Measurements from ENCODE around the gene NCR2.

NCR2 gene

DNA sequence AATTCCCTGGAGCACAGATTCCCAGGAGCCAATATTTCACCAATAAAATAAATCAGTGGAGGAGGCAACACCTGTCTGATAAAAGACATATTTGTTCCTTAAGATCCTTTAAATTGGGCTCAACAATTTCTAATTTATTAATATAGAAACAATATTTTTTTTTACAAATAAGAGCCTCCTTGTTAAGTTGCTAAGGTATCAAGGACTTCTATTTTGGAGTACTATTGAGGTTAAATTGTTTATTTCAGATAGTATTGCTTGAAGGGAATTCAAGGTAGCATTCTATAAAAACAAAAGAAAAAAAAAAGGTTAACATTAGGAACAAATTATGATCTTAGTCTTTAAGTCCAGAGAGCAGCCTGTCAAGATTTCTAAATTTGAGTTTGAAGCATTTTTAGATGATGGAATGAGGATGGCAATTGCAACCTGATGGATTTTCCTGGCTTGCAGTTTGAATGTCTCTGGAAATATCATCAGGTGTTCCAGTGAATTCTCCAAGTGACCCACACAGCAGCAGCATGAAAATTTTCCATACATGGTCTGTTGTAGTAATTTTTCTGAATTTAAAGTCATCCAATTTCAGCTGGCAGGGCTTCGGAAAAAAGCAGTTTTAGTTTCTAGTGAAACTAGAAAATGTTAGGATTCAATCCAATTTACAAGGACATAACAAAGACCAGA, 19.3 kb upstream of the NCR2 start:
- Histone ChIP-seq H2AFZ (ENCODE audit: low read depth, low read length) (no peak overlapping the region), H3K4me1 (ENCODE audit: insufficient read depth, low read length) (no peaks in the 10 kb centered on the region), H3K27me3 (ENCODE audit: insufficient read depth, low read length) (peaks cover 3% of the 10 kb centered on the region), H3K36me3 (ENCODE audit: insufficient read depth, low read length) (no peaks in the 10 kb centered on the region), H3K4me3 (ENCODE audit: low read length) (no peak overlapping the region), H3K9me3 (ENCODE audit: low read length) (no peaks in the 10 kb centered on the region)

DNA sequence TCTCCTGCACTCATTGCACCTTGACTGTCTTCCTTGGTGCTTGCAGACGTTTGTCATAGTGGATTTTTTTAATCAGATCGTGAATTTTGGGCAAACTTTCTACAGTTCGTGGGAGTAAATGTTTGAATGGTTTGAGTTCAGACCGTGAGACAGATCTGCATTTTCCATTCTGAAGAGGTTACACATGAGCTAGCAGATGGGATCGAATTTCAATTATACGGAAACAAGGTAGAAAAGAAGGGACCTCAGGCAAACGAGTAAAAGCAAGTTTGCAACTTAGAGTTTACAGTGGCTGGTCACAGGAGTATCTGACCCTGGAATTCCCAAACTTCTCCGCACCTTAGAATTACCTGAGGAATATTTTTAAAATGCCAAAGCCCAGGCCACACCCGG, 17.2 kb upstream of the NCR2 start:
- H3K4me3 ChIP-seq (ENCODE audit: low read length): no peak overlapping the region

DNA sequence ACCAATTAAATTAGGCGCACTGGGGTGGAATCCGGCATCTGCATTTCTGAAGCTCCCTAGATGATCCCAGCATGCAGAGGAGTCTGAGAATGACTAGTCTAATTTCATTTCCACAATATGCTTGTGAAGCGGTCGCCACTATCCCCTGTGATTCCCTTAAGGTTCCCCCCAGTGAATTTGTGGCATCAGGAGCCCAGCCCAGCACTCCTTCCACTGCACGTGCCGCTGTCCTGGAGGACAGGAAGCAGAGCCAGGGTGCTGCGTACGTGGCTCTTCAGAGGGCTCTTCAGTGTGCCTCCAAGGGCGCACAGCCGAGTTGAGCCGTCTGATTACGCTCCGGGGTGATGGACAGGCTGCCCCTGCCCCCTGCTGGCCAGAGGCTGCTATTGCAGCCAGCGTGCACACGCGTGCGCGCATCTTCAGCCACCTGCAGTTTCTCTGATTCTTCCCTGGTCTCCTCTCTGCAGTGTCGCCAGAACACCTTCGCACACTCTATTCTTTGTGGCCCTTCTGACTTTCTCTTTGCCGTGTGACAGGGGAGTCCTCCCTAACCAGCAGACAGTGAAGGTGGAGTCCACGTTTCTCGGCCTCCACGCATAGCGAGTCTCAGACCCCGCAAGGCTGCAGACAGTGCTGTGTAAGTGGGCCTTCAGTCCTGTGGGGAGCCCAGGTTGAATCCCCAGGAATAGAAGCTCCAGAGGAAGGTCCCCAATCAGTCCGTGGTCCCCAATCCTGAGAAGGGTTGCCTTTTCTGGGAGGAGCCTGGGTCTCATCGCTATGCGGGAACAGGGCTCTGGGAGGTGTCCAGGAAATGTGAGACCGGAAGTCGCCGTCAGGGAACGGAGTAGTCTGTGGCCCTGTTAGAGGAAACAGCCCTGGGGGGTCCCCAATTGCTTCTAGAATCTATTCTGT, 16.5 kb upstream of the NCR2 start:
- H3K4me1 ChIP-seq (ENCODE audit: insufficient read depth, low read length): no peaks in the 10 kb centered on the region
- H3K27me3 ChIP-seq (ENCODE audit: insufficient read depth, low read length): peaks cover 3% of the 10 kb centered on the region
- H3K36me3 ChIP-seq (ENCODE audit: insufficient read depth, low read length): no peaks in the 10 kb centered on the region
- H3K9me3 ChIP-seq (ENCODE audit: low read length): no peaks in the 10 kb centered on the region
- H3K4me3 ChIP-seq (ENCODE audit: low read length): no peak overlapping the region
- H2AFZ ChIP-seq (ENCODE audit: low read depth, low read length): no peak overlapping the region

More for the DNA sequence above, 17.2 kb upstream of the NCR2 start:
- no peaks in the 10 kb centered on the region for H3K9me3 ChIP-seq (ENCODE audit: low read length)
- H3K36me3 ChIP-seq (ENCODE audit: insufficient read depth, low read length): no peaks in the 10 kb centered on the region
- H2AFZ ChIP-seq (ENCODE audit: low read depth, low read length): no peak overlapping the region
- peaks cover 3% of the 10 kb centered on the region for H3K27me3 ChIP-seq (ENCODE audit: insufficient read depth, low read length)
- no peaks in the 10 kb centered on the region for H3K4me1 ChIP-seq (ENCODE audit: insufficient read depth, low read length)

DNA sequence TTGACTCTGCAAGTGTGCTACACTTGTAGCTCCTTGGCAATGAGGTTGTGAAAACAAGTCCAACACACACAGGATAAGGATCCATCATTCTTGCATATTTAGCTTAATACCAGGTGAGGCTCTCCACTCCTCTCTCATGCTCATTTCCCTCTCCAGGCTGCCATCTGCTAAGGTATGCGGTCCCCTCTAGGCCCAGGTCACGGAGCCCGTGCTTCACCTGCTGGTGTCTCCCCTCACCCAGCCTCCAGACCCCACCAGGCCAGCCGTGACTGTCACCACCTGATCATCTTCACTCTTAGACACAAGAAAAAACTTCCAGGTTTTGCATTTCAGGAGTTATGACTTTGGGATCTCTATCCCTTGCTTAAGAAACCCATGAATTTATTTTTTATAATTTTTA, 14.2 kb upstream of the NCR2 start:
- Histone ChIP-seq H3K4me3 (ENCODE audit: low read length) (no peak overlapping the region), H2AFZ (ENCODE audit: low read depth, low read length) (no peak overlapping the region), H3K27me3 (ENCODE audit: insufficient read depth, low read length) (peaks cover 6% of the 10 kb centered on the region), H3K4me1 (ENCODE audit: insufficient read depth, low read length) (no peaks in the 10 kb centered on the region), H3K36me3 (ENCODE audit: insufficient read depth, low read length) (no peaks in the 10 kb centered on the region), H3K9me3 (ENCODE audit: low read length) (no peaks in the 10 kb centered on the region)

DNA sequence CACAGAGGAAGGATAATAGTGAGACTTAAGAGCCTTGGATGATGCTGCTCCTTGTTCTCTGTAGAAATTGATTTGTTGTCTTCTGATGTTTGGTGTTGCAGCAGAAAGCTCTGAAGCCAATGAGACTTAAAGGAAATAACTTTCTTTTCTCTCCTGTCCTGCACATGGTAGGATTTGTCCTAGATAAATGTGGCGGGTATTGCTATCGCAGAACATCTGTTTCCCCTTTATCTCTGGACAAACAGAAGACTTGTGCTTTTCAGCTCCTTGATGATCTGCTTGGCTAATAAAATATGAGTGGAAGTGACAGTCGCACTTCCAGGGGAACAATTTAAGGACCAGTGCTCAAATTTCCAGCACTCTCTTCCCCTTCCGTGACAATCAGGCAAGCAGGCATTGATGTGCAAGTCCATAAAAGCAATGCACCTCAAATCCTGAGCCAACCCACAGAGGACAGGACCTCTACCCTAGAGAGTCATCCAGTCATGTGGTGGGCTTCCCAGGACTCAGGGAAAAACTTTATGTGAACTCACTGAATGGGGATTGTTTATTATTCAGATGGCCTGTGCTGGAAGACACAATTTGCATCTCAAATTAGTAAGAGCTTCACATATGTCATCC, 9.9 kb upstream of the NCR2 start:
- Histone ChIP-seq H3K4me3 (ENCODE audit: low read length) (no peak overlapping the region), H3K4me1 (ENCODE audit: insufficient read depth, low read length) (no peaks in the 10 kb centered on the region), H2AFZ (ENCODE audit: low read depth, low read length) (no peak overlapping the region), H3K9me3 (ENCODE audit: low read length) (no peaks in the 10 kb centered on the region), H3K36me3 (ENCODE audit: insufficient read depth, low read length) (no peaks in the 10 kb centered on the region), H3K27me3 (ENCODE audit: insufficient read depth, low read length) (peaks cover 11% of the 10 kb centered on the region)

DNA sequence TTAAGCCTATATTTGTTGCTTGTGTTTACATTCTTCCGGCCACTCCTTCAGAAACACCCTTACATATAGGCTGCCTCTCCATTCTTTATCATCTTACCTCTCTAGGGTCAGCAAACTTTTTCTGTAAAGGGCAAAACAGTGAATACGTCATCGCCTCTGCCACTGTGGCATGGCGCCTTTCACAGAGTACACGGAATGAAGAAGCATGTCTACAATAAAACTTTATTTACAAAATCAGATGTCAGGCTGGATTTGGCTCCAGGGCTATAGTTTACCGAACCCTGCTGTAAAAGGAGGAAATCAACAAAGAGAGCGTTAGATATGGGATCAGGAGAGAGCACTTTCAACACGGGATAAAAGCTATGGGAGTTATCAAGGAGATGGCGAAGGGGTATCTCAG, 9.3 kb upstream of the NCR2 start:
- H3K4me3 ChIP-seq (ENCODE audit: low read length): no peak overlapping the region
- H3K36me3 ChIP-seq (ENCODE audit: insufficient read depth, low read length): no peaks in the 10 kb centered on the region
- H3K4me1 ChIP-seq (ENCODE audit: insufficient read depth, low read length): no peaks in the 10 kb centered on the region
- H2AFZ ChIP-seq (ENCODE audit: low read depth, low read length): no peak overlapping the region
- H3K9me3 ChIP-seq (ENCODE audit: low read length): no peaks in the 10 kb centered on the region
- peaks cover 11% of the 10 kb centered on the region for H3K27me3 ChIP-seq (ENCODE audit: insufficient read depth, low read length)

DNA sequence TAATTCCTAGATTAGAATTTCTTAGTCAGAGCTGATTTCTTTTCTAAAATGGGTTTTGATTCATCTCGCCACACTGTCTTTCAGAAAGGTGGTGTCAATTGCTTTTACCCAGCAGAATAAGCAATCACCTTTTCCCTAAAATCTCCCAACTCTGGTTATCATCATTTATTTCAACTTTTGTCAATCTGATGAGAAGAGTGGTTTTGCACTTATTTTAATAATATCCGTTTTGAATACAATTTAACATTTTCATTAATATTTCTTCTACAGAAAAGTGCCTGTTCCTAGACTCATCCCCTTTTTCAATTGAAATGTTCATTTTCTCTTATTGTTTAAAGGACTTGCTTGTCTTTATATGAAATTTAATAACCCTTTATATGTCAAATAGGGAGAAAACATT, 8.2 kb upstream of the NCR2 start:
- H2AFZ ChIP-seq (ENCODE audit: low read depth, low read length): no peak overlapping the region
- H3K27me3 ChIP-seq (ENCODE audit: insufficient read depth, low read length): peaks cover 13% of the 10 kb centered on the region

DNA sequence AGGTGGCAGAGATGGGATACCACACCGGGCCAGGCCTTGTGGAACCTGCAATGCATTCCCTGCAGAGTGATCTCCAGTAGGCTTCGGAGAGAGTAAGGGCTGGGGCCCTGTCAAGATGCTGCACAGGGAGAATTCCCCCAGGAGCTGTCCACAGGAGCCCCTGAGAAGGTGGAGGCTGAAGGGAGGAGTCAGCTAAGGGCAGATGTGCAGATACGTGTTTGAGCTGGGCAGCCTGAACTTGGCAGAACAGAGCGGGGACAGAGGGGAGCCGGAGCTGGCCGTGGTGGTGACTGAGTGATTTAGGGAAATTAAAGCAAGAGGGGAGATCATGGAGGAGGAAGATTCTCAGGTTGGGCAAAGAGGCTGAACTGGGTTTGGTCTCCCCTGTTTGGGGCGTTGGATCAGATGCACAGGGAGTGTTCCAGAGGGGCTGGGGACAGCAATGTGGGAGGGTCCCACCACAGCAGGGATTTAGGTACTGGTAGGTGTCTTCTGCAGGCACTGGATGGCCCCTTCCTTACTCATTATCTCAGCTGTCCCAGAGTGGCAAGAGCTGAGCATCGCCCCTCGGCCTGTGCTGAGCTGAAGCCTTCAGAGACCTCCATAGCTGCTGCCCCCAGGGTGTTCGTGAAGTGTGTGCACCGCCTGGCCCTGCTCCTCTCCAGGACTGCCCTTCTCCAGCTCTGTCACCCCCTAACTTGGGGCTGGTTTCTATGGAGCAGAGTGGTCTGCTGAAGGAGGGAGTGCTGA, 3.8 kb upstream of the NCR2 start:
- no peaks in the 10 kb centered on the region for H3K4me1 ChIP-seq (ENCODE audit: insufficient read depth, low read length)
- no peaks in the 10 kb centered on the region for H3K9me3 ChIP-seq (ENCODE audit: low read length)
- H3K27me3 ChIP-seq (ENCODE audit: insufficient read depth, low read length): peaks cover 18% of the 10 kb centered on the region
- no peak overlapping the region for H2AFZ ChIP-seq (ENCODE audit: low read depth, low read length)
- no peak overlapping the region for H3K4me3 ChIP-seq (ENCODE audit: low read length)
- H3K36me3 ChIP-seq (ENCODE audit: insufficient read depth, low read length): no peaks in the 10 kb centered on the region

More for the DNA sequence above, 8.2 kb upstream of the NCR2 start:
- H3K4me3 ChIP-seq (ENCODE audit: low read length): no peak overlapping the region
- no peaks in the 10 kb centered on the region for H3K4me1 ChIP-seq (ENCODE audit: insufficient read depth, low read length)
- no peaks in the 10 kb centered on the region for H3K9me3 ChIP-seq (ENCODE audit: low read length)
- no peaks in the 10 kb centered on the region for H3K36me3 ChIP-seq (ENCODE audit: insufficient read depth, low read length)

DNA sequence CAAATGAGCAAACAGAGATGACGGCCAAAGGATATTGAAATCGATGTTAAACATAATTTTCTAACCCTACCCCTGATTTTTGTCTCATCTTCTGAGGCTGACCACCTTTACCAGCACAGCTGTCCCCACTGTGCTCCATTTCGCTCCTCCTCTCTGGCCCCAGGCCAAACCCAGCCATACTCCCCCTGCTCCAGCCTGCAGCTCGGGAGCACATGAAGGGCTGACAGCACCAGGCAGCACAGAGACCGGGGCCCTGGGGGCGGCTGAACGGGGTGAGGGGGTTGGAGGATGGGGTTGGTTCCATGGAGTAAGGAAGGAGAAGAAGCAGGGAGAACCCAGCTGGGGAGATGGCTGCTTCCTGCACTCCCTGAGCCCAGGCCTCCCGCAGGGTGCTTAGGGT, 3.2 kb upstream of the NCR2 start:
- H3K27me3 ChIP-seq (ENCODE audit: insufficient read depth, low read length): peaks cover 15% of the 10 kb centered on the region
- no peak overlapping the region for H2AFZ ChIP-seq (ENCODE audit: low read depth, low read length)
- no peaks in the 10 kb centered on the region for H3K36me3 ChIP-seq (ENCODE audit: insufficient read depth, low read length)
- no peak overlapping the region for H3K4me3 ChIP-seq (ENCODE audit: low read length)
- H3K4me1 ChIP-seq (ENCODE audit: insufficient read depth, low read length): no peaks in the 10 kb centered on the region
- H3K9me3 ChIP-seq (ENCODE audit: low read length): no peaks in the 10 kb centered on the region

DNA sequence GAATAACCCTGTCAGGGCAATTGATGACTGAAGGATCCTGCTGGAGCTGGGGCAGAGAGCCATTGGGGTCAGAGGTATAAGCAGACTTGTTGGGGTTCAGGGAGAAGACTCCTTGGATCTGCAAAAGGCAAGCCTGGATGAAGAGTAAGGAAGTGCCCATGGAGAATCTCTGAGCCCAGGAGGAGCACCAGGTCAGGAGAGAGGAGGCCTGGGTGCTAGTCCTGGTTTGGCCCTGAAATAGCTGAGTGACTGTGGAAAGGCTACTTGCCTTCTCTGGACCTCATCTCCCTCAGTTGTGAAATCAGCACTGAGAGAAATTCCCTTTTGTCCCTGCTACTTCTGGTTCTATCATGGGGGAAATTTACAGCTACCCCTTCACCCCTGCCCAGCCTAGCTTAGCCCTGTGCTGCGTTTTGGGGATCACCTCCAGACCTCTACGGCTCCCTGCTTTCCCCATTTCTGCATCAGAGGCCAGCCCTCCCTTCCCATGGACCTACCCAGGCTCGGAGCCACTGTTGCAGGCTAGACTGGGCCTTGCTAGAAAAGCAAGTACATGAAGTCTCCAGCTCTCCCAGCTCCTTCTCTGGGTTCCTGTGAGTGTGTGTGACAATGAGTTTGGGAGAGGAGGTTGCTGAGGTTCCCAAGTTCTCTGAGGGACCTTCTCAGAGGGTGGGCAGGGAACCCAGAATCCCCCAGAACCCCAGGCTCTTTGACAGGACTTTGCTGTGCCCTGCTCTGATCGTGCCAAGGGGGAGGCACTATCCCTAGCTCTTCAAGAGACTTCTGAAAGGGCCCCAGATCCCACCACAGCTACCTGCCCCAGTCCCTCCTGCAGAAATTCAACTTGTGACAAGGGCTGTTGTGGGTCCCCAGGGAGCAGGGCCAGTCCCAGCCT, 2.3 kb upstream of the NCR2 start:
- no peak overlapping the region for H2AFZ ChIP-seq (ENCODE audit: low read depth, low read length)
- H3K4me1 ChIP-seq (ENCODE audit: insufficient read depth, low read length): no peaks in the 10 kb centered on the region
- H3K36me3 ChIP-seq (ENCODE audit: insufficient read depth, low read length): no peaks in the 10 kb centered on the region
- H3K27me3 ChIP-seq (ENCODE audit: insufficient read depth, low read length): peaks cover 10% of the 10 kb centered on the region
- H3K9me3 ChIP-seq (ENCODE audit: low read length): no peaks in the 10 kb centered on the region
- H3K4me3 ChIP-seq (ENCODE audit: low read length): no peak overlapping the region

DNA sequence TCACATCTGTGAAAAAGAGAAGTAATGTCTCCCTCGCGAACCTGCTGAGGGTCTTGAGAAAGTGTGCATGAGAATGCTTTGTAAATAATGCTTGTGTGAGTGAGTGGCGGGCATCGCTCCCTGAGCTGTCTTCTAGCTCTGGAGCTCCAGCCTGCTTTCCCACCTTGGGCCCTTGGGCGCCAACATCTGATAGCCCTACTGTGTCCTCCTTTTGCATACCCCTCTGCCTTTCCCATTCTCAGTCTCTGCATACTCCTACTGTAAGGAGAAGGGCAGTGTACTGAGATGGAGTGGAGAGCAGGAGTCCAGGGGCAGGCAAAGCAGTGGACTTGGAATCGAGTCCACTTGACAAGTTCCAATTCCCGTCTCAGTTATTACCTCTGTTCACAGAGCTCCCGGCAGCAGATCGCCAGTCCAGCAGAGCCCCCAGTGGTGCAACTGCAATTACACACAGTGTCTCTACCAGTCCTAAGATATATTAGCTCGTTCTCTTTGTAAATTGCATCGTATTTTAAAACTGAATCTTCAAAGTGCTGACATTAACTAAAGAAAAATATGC, 847 bp upstream of the NCR2 start:
- Histone ChIP-seq H3K9me3 (ENCODE audit: low read length) (no peaks in the 10 kb centered on the region), H3K4me1 (ENCODE audit: insufficient read depth, low read length) (no peaks in the 10 kb centered on the region), H3K36me3 (ENCODE audit: insufficient read depth, low read length) (no peaks in the 10 kb centered on the region), H2AFZ (ENCODE audit: low read depth, low read length) (no peak overlapping the region), H3K27me3 (ENCODE audit: insufficient read depth, low read length) (peaks cover 10% of the 10 kb centered on the region), H3K4me3 (ENCODE audit: low read length) (no peak overlapping the region)

DNA sequence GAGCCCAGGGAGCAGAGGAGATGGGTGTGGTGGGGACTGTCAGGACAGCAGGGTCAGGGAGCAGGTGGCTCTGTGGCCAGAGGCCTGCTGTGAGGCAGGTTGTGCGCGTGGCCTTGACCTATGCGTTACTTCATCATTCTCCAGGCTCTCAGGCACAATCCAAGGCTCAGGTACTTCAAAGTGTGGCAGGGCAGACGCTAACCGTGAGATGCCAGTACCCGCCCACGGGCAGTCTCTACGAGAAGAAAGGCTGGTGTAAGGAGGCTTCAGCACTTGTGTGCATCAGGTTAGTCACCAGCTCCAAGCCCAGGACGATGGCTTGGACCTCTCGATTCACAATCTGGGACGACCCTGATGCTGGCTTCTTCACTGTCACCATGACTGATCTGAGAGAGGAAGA, 535 bp downstream of the NCR2 start:
- H3K36me3 ChIP-seq (ENCODE audit: insufficient read depth, low read length): no peaks in the 10 kb centered on the region
- no peaks in the 10 kb centered on the region for H3K9me3 ChIP-seq (ENCODE audit: low read length)
- H3K27me3 ChIP-seq (ENCODE audit: insufficient read depth, low read length): peaks cover 12% of the 10 kb centered on the region
- H3K4me3 ChIP-seq (ENCODE audit: low read length): no peak overlapping the region
- no peaks in the 10 kb centered on the region for H3K4me1 ChIP-seq (ENCODE audit: insufficient read depth, low read length)
- no peak overlapping the region for H2AFZ ChIP-seq (ENCODE audit: low read depth, low read length)
